Suppressor macrophage (primary cell): ENCODE data around the gene DSP.
A peak's percentile ranks its signal among the peaks of the same experiment; 100 is the strongest.

Source experiments
- DNase-seq, 4 experiments: peaks; one replicate each; pipeline ENCODE4 v3.0.0-alpha.2; 2020 to 2022

Gene DSP

GRCh38 chr6:7561153-7561964 is 19.9 kb downstream of the DSP start:
- DNase-seq: no peak

DNA sequence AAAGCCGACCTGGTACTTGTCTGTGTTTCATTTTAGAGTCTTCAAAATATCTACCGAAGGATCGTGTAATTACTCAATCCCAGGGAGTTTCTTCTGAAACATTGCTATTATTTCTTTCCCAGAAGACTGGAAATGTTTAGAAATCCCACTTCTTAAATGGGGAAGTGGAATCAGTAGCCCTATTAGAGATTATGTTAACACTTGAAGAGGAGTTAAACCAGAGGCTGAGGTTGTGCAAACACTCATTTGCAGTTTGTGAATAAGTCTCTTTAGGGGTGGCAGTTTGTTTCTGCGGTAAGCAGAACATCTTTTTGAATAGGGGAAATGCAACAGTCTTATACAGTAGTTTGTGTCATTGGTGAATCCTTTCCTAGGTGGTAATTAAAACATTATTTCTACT is 21.3 kb downstream of the DSP start:
- peak; percentile 52 to 75 (median 69) for DNase-seq

- DNase-seq: no peak
Observed at GRCh38 chr6:7566107-7566506, 24.6 kb downstream of the DSP start.

DNA sequence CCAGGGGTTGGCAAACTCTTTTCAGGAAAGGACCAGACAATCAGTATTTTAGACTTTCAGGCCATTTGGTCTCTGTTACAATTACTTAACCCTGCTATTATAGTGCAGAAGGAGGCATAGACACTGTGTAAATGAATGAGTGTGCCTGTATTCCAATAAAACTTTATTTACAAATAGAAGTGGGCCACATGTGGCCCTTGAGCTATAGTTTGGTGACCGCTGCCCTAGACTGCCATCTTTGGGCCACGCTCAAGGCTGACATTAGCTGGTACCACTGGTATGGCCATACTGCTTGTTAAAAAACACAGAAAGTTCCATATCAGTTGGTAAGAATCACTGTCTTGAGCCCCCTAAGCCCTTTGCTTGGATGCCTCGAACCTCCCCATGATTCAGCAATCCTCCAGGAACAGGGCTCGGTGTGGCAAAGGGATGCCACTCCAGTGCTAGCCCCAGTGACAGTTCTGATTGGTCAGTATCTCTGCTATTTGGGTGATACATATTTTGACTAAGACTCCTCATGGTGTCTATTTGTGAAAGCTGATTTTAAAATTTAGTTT is 25.2 kb downstream of the DSP start:
- no peak for DNase-seq

GRCh38 chr6:7568021-7568420 is 26.6 kb downstream of the DSP start:
- no peak for DNase-seq

DNA sequence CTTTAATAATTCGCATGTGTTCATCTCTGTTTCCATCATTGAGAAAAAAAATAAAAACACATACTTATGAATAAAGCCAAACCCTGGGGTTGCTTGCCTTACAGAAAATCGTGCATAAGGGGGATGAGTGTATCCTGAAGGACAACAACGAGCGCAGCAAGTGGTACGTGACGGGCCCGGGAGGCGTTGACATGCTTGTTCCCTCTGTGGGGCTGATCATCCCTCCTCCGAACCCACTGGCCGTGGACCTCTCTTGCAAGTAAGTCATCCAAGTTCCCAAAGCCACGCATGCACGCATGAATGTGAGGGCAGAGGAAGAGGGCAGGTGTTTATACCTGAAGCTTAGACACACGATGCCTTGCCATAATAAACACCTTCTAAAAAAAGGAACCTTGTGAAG is 27.6 kb downstream of the DSP start:
- no peak for DNase-seq

DNA sequence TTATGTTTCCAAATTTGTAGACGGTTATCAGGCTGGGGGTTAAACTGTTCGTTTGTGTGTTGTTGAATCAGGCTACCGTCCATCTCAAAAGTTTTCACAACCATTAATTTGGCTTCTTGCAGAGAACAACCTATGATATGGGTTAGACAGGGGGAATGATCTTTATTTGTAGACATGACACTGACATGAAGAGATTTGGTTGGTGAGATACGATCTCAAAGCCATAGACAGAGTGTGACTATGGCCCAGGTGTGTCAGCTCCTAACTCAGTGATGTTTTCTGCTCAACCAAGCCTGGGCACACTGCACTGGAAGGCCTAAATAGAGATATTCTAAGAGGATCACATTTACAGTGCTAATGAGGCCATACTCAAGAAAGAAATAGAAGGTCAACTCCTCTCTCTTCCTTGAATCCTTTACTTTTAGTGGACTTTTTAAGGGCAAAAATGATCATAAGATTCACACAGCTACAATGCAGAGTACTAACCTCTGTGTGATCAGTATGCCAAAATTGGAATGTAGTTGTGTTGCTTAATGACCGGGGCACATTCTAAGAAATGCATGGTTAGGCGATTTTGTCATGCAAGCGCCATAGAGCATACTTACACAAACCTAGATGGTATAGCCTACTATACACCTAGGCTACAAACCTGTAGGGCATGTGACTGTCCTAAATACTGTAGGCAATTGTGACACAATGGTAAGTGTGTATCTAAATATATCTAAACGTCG is 30.9 kb downstream of the DSP start:
- DNase-seq: no peak

GRCh38 chr6:7574500-7574899 is 33.0 kb downstream of the DSP start:
- no peak for DNase-seq

- peak in 2 of 4 experiments; percentile 24 to 27 for DNase-seq
Observed at GRCh38 chr6:7578516-7578915, 37.0 kb downstream of the DSP start.

GRCh38 chr6:7578931-7579330 is 37.5 kb downstream of the DSP start:
- DNase-seq: no peak

- DNase-seq: no peak
Observed at GRCh38 chr6:7579851-7580250, 38.4 kb downstream of the DSP start.

- DNase-seq: no peak
Observed at GRCh38 chr6:7580537-7580926, 39.1 kb downstream of the DSP start.

- peak in 3 of 4 experiments; percentile 30 to 34 (median 30) for DNase-seq
Observed at GRCh38 chr6:7580927-7581618, 39.6 kb downstream of the DSP start.

DNA sequence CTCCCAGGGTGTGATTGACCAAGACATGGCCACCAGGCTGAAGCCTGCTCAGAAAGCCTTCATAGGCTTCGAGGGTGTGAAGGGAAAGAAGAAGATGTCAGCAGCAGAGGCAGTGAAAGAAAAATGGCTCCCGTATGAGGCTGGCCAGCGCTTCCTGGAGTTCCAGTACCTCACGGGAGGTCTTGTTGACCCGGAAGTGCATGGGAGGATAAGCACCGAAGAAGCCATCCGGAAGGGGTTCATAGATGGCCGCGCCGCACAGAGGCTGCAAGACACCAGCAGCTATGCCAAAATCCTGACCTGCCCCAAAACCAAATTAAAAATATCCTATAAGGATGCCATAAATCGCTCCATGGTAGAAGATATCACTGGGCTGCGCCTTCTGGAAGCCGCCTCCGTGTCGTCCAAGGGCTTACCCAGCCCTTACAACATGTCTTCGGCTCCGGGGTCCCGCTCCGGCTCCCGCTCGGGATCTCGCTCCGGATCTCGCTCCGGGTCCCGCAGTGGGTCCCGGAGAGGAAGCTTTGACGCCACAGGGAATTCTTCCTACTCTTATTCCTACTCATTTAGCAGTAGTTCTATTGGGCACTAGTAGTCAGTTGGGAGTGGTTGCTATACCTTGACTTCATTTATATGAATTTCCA is 43.9 kb downstream of the DSP start:
- no peak for DNase-seq

DNA sequence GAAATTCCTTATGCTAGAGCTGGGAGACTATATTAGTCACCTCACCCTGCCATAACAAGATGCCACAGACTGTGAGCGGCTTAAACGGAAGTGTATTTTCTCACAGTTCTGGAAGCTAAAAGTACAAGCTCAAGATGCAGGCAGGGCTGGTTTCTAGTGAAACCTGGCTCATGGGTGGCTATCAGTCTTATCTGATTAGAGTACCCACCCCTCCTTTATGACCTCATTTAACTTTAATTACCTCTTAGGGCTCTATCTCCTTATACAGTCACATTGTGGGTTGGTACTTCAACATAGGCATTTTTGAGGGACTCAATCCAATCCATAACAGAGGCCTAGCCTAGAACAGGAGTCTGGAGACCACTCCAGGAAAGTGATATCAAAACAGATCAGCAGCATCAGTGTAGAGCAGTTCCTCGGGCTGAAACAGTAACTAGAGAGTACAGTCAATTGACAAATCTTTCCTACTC is 46.2 kb downstream of the DSP start:
- no peak for DNase-seq

GRCh38 chr6:7588506-7588905 is 47.0 kb downstream of the DSP start:
- peak; percentile 21 to 77 (median 48) for DNase-seq

DNA sequence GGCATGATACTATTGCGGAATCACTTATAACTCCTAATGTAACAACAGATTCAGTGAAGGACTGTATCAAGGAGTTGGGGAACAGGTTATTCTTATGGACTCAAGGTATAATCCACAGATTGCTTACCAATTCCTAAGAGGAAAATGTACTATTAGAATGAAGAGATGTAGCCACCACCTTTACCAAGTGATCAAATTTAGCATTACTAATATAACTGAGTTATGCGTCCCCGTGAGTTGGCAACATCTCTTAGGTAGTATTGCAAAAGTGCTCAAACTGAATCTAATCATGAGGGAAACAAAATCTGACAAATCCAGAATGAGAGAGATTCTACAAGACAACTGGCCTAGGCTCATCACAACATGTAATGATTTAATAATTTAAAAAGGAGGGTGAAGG is 47.8 kb downstream of the DSP start:
- DNase-seq: peak in 1 of 4 experiments; percentile 14

- peak; percentile 95 to 98 (median 98) for DNase-seq
Observed at GRCh38 chr6:7589949-7590917, 48.8 kb downstream of the DSP start, which contains the start of gene SNRNP48. SNRNP48 (plus strand) TSS chr6:7590198; CDS start chr6:7590258, 60 bp downstream.

GRCh38 chr6:7590918-7591302 is 49.4 kb downstream of the DSP start:
- DNase-seq: peak; percentile 34 to 69 (median 63)

GRCh38 chr6:7591770-7592169 is 50.3 kb downstream of the DSP start:
- no peak for DNase-seq

DNA sequence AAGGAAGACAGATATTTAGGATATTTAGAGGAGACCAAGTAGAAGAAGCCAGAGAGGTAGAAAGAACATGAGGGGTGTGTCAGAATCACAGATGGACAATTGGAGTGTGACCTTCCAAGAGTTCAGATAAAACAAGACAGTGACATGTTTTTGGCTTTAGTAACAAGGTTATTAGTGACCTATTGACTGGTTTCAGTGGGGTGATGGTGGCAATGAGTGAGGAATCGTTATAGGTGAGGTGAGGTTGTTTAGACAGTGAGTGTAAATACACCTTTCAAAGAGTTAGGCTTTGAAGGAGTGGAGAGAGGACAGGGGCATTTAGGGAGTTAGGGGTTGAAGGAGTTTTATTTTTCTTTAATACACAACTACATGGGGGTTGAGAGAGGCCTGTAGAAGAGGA is 51.8 kb downstream of the DSP start:
- DNase-seq: no peak
